ENCODE measurements around the gene DLG2. TPM values are rescaled to one million over a fixed set of nuclear protein-coding genes. Genes with fewer than 3 reads are reported as not detected.

Gene DLG2
- total RNA-seq, 4 donors from 2014 or later = 0.18 to 8.3 (median 2.5) TPM

DNA sequence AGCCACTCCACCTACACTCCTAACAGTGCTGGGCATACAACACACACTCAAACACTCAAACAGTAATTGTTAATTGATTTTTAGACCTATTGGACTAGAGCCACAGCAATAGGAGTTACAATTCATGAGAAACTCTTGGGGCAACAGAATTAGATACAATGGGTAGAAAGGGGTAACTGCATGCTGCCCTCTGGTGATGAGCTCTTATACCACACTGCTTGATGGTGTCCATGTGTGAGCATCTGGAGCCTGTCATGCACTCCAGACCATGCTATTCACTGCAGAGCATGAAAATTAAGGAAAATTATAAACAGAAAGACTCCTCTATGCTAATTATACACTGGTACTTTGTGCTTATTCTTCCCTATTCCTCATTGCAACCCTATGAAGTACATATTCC is 1365.4 kb downstream of the DLG2 start:
- Histone ChIP-seq H3K9me3 (no peaks in the 10 kb centered on the region), H3K27me3 (no peaks in the 10 kb centered on the region), H3K27ac (no peak overlapping the region), H3K36me3 (no peaks in the 10 kb centered on the region), H3K4me3 (no peak overlapping the region), H3K4me1 (no peaks in the 10 kb centered on the region)
- TF ChIP-seq, protein P1, sequence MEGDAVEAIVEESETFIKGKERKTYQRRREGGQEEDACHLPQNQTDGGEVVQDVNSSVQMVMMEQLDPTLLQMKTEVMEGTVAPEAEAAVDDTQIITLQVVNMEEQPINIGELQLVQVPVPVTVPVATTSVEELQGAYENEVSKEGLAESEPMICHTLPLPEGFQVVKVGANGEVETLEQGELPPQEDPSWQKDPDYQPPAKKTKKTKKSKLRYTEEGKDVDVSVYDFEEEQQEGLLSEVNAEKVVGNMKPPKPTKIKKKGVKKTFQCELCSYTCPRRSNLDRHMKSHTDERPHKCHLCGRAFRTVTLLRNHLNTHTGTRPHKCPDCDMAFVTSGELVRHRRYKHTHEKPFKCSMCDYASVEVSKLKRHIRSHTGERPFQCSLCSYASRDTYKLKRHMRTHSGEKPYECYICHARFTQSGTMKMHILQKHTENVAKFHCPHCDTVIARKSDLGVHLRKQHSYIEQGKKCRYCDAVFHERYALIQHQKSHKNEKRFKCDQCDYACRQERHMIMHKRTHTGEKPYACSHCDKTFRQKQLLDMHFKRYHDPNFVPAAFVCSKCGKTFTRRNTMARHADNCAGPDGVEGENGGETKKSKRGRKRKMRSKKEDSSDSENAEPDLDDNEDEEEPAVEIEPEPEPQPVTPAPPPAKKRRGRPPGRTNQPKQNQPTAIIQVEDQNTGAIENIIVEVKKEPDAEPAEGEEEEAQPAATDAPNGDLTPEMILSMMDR (IDR thresholded peaks at IDR 0.05) = no peak
- TF ChIP-seq POLR2A (IDR thresholded peaks at IDR 0.05) = no peak
- no peak for DNase-seq

DNA sequence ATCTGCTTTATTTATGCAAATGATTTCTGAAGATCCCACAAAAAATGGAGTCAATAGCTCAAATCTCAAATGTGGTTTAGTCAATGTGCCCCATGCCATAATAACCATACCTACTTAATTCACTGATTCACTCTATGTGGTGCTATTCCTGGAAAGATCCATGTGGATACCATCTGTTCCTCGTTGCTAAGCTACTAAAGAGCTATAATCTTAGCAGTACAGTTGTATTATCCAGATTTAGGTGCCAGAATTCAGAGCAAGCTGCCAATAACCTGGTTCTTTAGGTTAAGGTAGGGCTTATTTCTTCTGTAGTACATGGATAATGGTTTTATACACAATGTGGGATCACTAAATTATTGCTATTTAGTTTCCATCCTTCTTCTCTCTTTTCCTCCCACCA is 1366.3 kb downstream of the DLG2 start:
- Histone ChIP-seq H3K9me3 (no peaks in the 10 kb centered on the region), H3K27ac (no peak overlapping the region), H3K4me1 (no peaks in the 10 kb centered on the region), H3K36me3 (no peaks in the 10 kb centered on the region), H3K27me3 (no peaks in the 10 kb centered on the region), H3K4me3 (no peak overlapping the region)
- no peak for DNase-seq
- no peak for TF ChIP-seq POLR2A (IDR thresholded peaks at IDR 0.05)
- TF ChIP-seq, protein P1 (IDR thresholded peaks at IDR 0.05) = no peak

DNA sequence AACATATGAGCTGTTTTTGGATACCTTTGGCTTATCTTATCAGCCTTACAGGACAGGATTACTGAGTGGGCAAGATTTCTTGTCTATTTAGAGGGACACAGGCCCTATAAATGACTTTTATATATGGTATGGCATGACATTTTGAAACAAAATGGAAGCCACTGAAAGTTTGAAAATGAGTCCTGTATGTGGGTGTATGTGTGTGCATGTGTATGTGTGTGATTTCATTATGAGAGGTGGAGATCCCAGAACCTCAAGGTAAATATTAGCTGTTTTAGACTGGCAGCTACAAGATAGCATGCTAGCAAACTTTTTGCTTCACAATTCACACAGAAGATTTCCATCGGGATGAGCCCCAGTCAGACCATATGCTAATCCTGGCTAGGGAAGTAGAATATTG is 1370.5 kb downstream of the DLG2 start:
- Histone ChIP-seq H3K27ac (no peak overlapping the region), H3K4me3 (no peak overlapping the region), H3K9me3 (no peaks in the 10 kb centered on the region), H3K27me3 (no peaks in the 10 kb centered on the region), H3K36me3 (no peaks in the 10 kb centered on the region), H3K4me1 (no peaks in the 10 kb centered on the region)
- no peak for TF ChIP-seq POLR2A (IDR thresholded peaks at IDR 0.05)
- TF ChIP-seq, protein P1 (IDR thresholded peaks at IDR 0.05) = no peak
- no peak for DNase-seq

DNA sequence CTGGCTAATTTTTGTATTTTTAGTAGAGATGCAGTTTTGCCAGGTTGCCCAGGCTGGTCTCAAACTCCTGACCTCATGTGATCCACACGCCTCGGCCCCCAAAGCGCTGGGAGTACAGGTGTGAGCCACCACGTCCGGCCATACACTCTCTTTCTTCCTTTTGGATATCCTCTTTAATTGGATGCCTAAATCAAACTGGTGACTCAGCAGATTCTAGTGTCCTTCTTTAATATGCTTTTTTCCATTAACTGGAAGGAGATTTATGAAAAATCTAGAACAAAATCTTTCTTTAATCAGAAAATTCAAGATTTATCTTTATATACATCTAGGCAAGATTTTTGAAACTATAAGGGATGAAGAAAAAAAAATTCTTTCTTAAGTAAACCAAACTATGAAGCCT is 1371.7 kb downstream of the DLG2 start:
- no peak for DNase-seq
- H3K9me3 ChIP-seq = no peaks in the 10 kb centered on the region
- TF ChIP-seq, protein P1 (IDR thresholded peaks at IDR 0.05) = no peak
- TF ChIP-seq POLR2A (IDR thresholded peaks at IDR 0.05) = no peak

DNA sequence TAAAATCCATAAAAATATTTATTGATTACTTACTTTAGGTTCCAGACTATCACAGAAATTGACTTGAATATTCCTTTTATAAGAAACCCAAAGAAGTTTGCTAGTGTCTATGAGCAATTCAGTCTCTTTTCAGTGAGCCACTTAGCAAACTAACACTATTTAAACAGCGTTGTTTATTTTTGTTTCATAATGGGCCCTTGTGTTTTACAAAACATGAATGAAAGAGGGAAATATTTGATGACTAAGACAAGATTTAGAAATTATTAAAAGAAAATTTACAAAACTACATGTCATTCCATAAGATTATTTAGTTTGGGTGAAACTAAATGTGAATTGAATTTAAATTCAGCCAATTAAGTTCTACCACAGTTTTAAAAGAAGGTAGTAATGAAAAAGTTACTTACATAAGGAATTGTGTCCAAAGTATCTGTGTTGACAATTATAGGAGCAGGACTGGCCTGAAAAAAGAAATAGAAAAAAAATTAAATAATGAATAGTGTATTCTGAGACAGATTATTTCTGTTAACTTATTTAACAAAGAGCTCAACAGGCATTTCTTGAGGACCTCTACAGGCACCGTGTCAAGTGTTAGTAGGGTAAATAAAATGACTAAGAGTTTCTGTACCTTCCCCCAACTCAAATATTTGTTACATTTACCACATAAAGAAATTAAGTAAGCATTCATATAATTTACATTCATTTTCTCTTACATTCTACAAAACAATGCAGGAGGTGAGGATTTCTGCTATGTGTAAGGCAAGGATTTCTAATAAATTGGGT is 1376.1 kb downstream of the DLG2 start:
- no peak overlapping the region for H3K4me3 ChIP-seq
- no peaks in the 10 kb centered on the region for H3K4me1 ChIP-seq
- no peaks in the 10 kb centered on the region for H3K27me3 ChIP-seq
- DNase-seq = no peak
- H3K36me3 ChIP-seq = no peaks in the 10 kb centered on the region
- H3K27ac ChIP-seq = no peak overlapping the region
- TF ChIP-seq POLR2A (IDR thresholded peaks at IDR 0.05) = no peak
- TF ChIP-seq, protein P1 (IDR thresholded peaks at IDR 0.05) = no peak
- H3K9me3 ChIP-seq = no peaks in the 10 kb centered on the region

More for the DNA sequence above, 1371.7 kb downstream of the DLG2 start:
- Histone ChIP-seq H3K4me3 (no peak overlapping the region), H3K27ac (no peak overlapping the region), H3K36me3 (no peaks in the 10 kb centered on the region), H3K4me1 (no peaks in the 10 kb centered on the region), H3K27me3 (no peaks in the 10 kb centered on the region)
